Measurements from ENCODE around the gene ACSL1.

Gene ACSL1

GRCh38 chr4:184784628-184785257 is 41.0 kb downstream of the ACSL1 start:
- POLR2A ChIA-PET: no interaction called here
- CTCF ChIA-PET: no interaction called here
- Histone ChIP-seq H3K4me1 (ENCODE audit: control insufficient read depth, insufficient read depth, low read length) (no peaks in the 10 kb centered on the region), H3K4me3 (ENCODE audit: low read depth, low read length) (no peak overlapping the region), H3K36me3 (ENCODE audit: control insufficient read depth in 2 of 2, insufficient read depth in 1 of 2, low read length in 2 of 2) (peaks cover 0 to 50% of the 10 kb centered on the region in 2 experiments; a peak in 1 of 3 replicates), H3K9me3 (ENCODE audit: control insufficient read depth, insufficient read depth, low read depth, low read length) (no peaks in the 10 kb centered on the region), H3K27ac (ENCODE audit: extremely low read depth, low read depth, low read length) (no peak overlapping the region)
- TF ChIP-seq PATZ1 (tag by site-specific recombination; IDR thresholded peaks at IDR 0.05): no peak
- no peak for TF ChIP-seq CTCF (tag by site-specific recombination; IDR thresholded peaks at IDR 0.05)
- no peak for TF ChIP-seq ZNF398 (tag by site-specific recombination; IDR thresholded peaks at IDR 0.05)
- no peak for TF ChIP-seq BCL11A (tag by site-specific recombination; IDR thresholded peaks at IDR 0.05; ENCODE audit: low read depth)
- TF ChIP-seq ZNF174 (tag by site-specific recombination; IDR thresholded peaks at IDR 0.05): no peak
- TF ChIP-seq REPIN1 (tag by site-specific recombination; IDR thresholded peaks at IDR 0.05; ENCODE audit: low read depth): no peak
- TF ChIP-seq MZF1 (tag by site-specific recombination; IDR thresholded peaks at IDR 0.05; ENCODE audit: borderline replicate concordance): no peak
- TF ChIP-seq SCRT1 (tag by site-specific recombination; IDR thresholded peaks at IDR 0.05; ENCODE audit: borderline replicate concordance): no peak

GRCh38 chr4:184782731-184783373 is 42.9 kb downstream of the ACSL1 start:
- Histone ChIP-seq H3K36me3 (ENCODE audit: control insufficient read depth in 2 of 2, insufficient read depth in 1 of 2, low read length in 2 of 2) (peaks cover 0 to 51% of the 10 kb centered on the region in 2 experiments; a peak in 1 of 3 replicates), H3K27ac (ENCODE audit: extremely low read depth, low read depth, low read length) (no peak overlapping the region), H3K9me3 (ENCODE audit: control insufficient read depth, insufficient read depth, low read depth, low read length) (no peaks in the 10 kb centered on the region), H3K4me3 (ENCODE audit: low read depth, low read length) (no peak overlapping the region), H3K4me1 (ENCODE audit: control insufficient read depth, insufficient read depth, low read length) (no peaks in the 10 kb centered on the region)
- CTCF ChIA-PET: interaction anchor here (1.2 kb wide), 1 partner anchor 222 kb away, joined by 3 read pairs; no protein-coding TSS in a partner anchor
- POLR2A ChIA-PET: no interaction called here
- TF ChIP-seq ZNF16 (tag by site-specific recombination; IDR thresholded peaks at IDR 0.05; ENCODE audit: low read depth) (no peak), ZNF558 (tag by site-specific recombination; IDR thresholded peaks at IDR 0.05) (no peak), ZNF692 (tag by site-specific recombination; IDR thresholded peaks at IDR 0.05) (no peak), ZNF37A (tag by site-specific recombination; IDR thresholded peaks at IDR 0.05) (no peak), ZNF404 (tag by site-specific recombination; IDR thresholded peaks at IDR 0.05) (no peak), BCL11B (tag by site-specific recombination; IDR thresholded peaks at IDR 0.05; ENCODE audit: low read depth) (no peak), KLF10 (tag by site-specific recombination; IDR thresholded peaks at IDR 0.05) (no peak), GLI2 (tag by site-specific recombination; IDR thresholded peaks at IDR 0.05; ENCODE audit: borderline replicate concordance, low read depth) (no peak), ZNF146 (tag by site-specific recombination; IDR thresholded peaks at IDR 0.05) (no peak), ZNF670 (tag by site-specific recombination; IDR thresholded peaks at IDR 0.05; ENCODE audit: low read depth) (no peak), ZNF530 (tag by site-specific recombination; IDR thresholded peaks at IDR 0.05; ENCODE audit: low read depth) (no peak), ZNF148 (tag by site-specific recombination; IDR thresholded peaks at IDR 0.05; ENCODE audit: borderline replicate concordance) (no peak), ZNF639 (tag by site-specific recombination; IDR thresholded peaks at IDR 0.05) (no peak), ZNF660 (tag by site-specific recombination; IDR thresholded peaks at IDR 0.05) (no peak)

All from HEK293 (cell line).